ENCODE measurements around the gene GIMD1.
A peak's percentile ranks its signal among the peaks of the same experiment; 100 is the strongest.

GRCh38 chr4:106329041-106329618 is 39.4 kb downstream of the GIMD1 start:
- TF ChIP-seq POLR2A (IDR thresholded peaks at IDR 0.05) (no peak), CTCF (IDR thresholded peaks at IDR 0.05) (peak in 3 of 4 experiments; percentile 9 to 21 (median 18))
